ENCODE data around the gene CBLB.
A peak's percentile ranks its signal among the peaks of the same experiment; 100 is the strongest.

CBLB gene

DNA sequence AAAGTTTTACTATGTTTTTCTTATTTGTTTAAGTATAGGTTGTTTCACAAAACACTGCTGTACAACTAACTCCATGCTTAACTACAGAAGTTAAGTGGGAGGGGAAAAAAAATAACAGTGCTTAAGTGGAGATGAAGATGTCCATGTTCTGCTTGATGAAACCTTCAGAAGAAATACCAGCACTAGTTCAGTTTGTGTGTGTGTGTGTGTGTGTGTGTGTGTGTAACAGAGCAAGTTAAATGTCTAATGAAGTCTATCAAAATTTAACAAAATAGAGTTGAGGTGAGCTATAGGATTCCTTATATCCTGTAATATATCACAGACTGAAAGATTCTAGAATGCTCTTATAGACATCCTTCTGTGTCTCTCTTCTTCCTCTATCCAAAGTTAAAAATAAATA, 44.1 kb upstream of the CBLB start:
- Histone ChIP-seq H3K36me3 (ENCODE audit: control insufficient read depth in 1 of 2, insufficient read depth in 2 of 2, low read length in 2 of 2) (no peaks in the 10 kb centered on the region), H3K23ac (ENCODE audit: low read length) (no peak overlapping the region), H3K14ac (ENCODE audit: low read length) (no peak overlapping the region), H3K79me2 (ENCODE audit: control insufficient read depth, insufficient read depth, low read length, poor library complexity) (no peaks in the 10 kb centered on the region), H2AK5ac (ENCODE audit: low read length) (no peak overlapping the region), H3K4me3 (ENCODE audit: low read depth, low read length) (no peak overlapping the region), H3K79me1 (ENCODE audit: low read length) (no peaks in the 10 kb centered on the region), H3K9ac (ENCODE audit: low read length) (no peak overlapping the region), H4K12ac (ENCODE audit: low read depth, low read length) (no peak overlapping the region), H3K18ac (ENCODE audit: low read length) (no peak overlapping the region), H4K8ac (ENCODE audit: low read depth, low read length) (no peak overlapping the region), H4K91ac (ENCODE audit: low read depth, low read length) (no peak overlapping the region), H3K27me3 (ENCODE audit: insufficient read depth, low read length) (no peaks in the 10 kb centered on the region), H2BK120ac (ENCODE audit: insufficient read depth, low read length, poor library complexity) (no peak overlapping the region), H3K27ac (ENCODE audit: low read depth, low read length) (no peak overlapping the region), H2BK12ac (ENCODE audit: low read length) (no peak overlapping the region), H3K4me1 (ENCODE audit: control insufficient read depth in 1 of 2, insufficient read depth in 2 of 2, low read length in 2 of 2) (no peaks in the 10 kb centered on the region), H2BK5ac (ENCODE audit: low read depth, low read length, poor library complexity) (no peak overlapping the region), H2AFZ (ENCODE audit: insufficient read depth, low read length, poor library complexity) (no peak overlapping the region), H3K4ac (ENCODE audit: low read depth, low read length) (no peak overlapping the region), H3K4me2 (ENCODE audit: low read length) (no peak overlapping the region), H3K9me3 (ENCODE audit: insufficient read depth, low read depth, low read length) (no peaks in the 10 kb centered on the region)
- DNase-seq = no peak

DNA sequence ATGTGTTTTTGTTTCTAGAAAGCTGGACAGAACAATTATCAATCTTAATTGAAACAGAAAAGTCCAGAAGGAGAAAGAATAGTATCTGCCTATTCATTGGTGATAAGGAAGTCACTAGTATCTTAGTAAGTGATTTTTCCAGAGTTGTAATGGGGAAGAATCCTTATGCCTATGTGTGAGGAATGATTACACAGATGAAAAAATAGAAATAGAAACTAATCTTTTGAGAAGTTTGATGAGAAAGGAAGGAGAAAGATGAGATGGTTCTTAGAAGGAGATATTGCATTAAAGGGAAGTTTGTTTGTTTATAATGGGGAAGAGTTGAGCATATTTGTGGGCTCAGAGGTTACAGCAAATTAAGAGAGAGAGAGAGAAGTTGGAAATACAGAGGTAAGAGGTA, 42.7 kb upstream of the CBLB start:
- Histone ChIP-seq H3K9ac (ENCODE audit: low read length) (no peak overlapping the region), H2AFZ (ENCODE audit: insufficient read depth, low read length, poor library complexity) (no peak overlapping the region), H3K79me2 (ENCODE audit: control insufficient read depth, insufficient read depth, low read length, poor library complexity) (no peaks in the 10 kb centered on the region), H4K8ac (ENCODE audit: low read depth, low read length) (no peak overlapping the region), H3K4ac (ENCODE audit: low read depth, low read length) (no peak overlapping the region), H2BK12ac (ENCODE audit: low read length) (no peak overlapping the region), H3K9me3 (ENCODE audit: insufficient read depth, low read depth, low read length) (no peaks in the 10 kb centered on the region), H3K18ac (ENCODE audit: low read length) (no peak overlapping the region), H4K91ac (ENCODE audit: low read depth, low read length) (no peak overlapping the region), H3K4me2 (ENCODE audit: low read length) (no peak overlapping the region), H3K4me3 (ENCODE audit: low read depth, low read length) (no peak overlapping the region), H3K79me1 (ENCODE audit: low read length) (no peaks in the 10 kb centered on the region), H3K27me3 (ENCODE audit: insufficient read depth, low read length) (no peaks in the 10 kb centered on the region), H4K12ac (ENCODE audit: low read depth, low read length) (no peak overlapping the region), H3K27ac (ENCODE audit: low read depth, low read length) (no peak overlapping the region), H3K23ac (ENCODE audit: low read length) (no peak overlapping the region), H2BK120ac (ENCODE audit: insufficient read depth, low read length, poor library complexity) (no peak overlapping the region), H3K36me3 (ENCODE audit: control insufficient read depth in 1 of 2, insufficient read depth in 2 of 2, low read length in 2 of 2) (no peaks in the 10 kb centered on the region), H2AK5ac (ENCODE audit: low read length) (no peak overlapping the region), H3K4me1 (ENCODE audit: control insufficient read depth in 1 of 2, insufficient read depth in 2 of 2, low read length in 2 of 2) (no peaks in the 10 kb centered on the region), H3K14ac (ENCODE audit: low read length) (no peak overlapping the region), H2BK5ac (ENCODE audit: low read depth, low read length, poor library complexity) (no peak overlapping the region)
- no peak for DNase-seq

DNA sequence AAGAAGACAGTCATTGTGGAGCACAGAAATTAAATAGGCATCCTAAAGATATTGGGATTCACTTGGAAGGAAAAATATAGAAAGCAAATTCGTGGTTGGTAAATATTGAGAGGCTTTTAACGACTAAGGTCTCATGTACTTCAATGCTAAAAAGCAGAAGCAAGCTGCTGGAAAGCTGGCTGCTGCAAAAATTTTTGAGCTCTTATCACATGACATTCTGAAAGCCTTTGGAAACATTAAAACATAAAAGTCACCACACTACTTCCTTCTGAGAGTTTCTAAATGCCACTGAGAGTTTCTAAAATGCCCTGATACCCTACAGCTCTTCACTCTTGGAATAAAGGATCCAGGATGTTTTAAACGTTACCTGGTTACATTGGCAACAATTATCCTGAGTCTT, 39.0 kb upstream of the CBLB start:
- Histone ChIP-seq H3K9ac (ENCODE audit: low read length) (no peak overlapping the region), H2BK12ac (ENCODE audit: low read length) (no peak overlapping the region), H3K18ac (ENCODE audit: low read length) (no peak overlapping the region), H3K4me1 (ENCODE audit: control insufficient read depth in 1 of 2, insufficient read depth in 2 of 2, low read length in 2 of 2) (peaks cover 0 to 2% of the 10 kb centered on the region in 2 experiments), H3K23ac (ENCODE audit: low read length) (no peak overlapping the region), H2AFZ (ENCODE audit: insufficient read depth, low read length, poor library complexity) (no peak overlapping the region), H3K79me1 (ENCODE audit: low read length) (no peaks in the 10 kb centered on the region), H2BK5ac (ENCODE audit: low read depth, low read length, poor library complexity) (no peak overlapping the region), H4K12ac (ENCODE audit: low read depth, low read length) (no peak overlapping the region), H3K9me3 (ENCODE audit: insufficient read depth, low read depth, low read length) (peaks cover 1% of the 10 kb centered on the region), H3K27ac (ENCODE audit: low read depth, low read length) (no peak overlapping the region), H3K14ac (ENCODE audit: low read length) (no peak overlapping the region), H2AK5ac (ENCODE audit: low read length) (no peak overlapping the region), H3K79me2 (ENCODE audit: control insufficient read depth, insufficient read depth, low read length, poor library complexity) (no peaks in the 10 kb centered on the region), H3K36me3 (ENCODE audit: control insufficient read depth in 1 of 2, insufficient read depth in 2 of 2, low read length in 2 of 2) (no peaks in the 10 kb centered on the region), H3K4me3 (ENCODE audit: low read depth, low read length) (no peak overlapping the region), H3K4me2 (ENCODE audit: low read length) (no peak overlapping the region), H4K91ac (ENCODE audit: low read depth, low read length) (no peak overlapping the region), H3K4ac (ENCODE audit: low read depth, low read length) (no peak overlapping the region), H3K27me3 (ENCODE audit: insufficient read depth, low read length) (no peaks in the 10 kb centered on the region), H2BK120ac (ENCODE audit: insufficient read depth, low read length, poor library complexity) (no peak overlapping the region), H4K8ac (ENCODE audit: low read depth, low read length) (no peak overlapping the region)
- no CpG with 5 or more reads among the region's 3 CpGs for WGBS (ENCODE audit: extremely low coverage, insufficient coverage, insufficient read length)
- DNase-seq = peak in 1 of 2 donors; percentile 41

DNA sequence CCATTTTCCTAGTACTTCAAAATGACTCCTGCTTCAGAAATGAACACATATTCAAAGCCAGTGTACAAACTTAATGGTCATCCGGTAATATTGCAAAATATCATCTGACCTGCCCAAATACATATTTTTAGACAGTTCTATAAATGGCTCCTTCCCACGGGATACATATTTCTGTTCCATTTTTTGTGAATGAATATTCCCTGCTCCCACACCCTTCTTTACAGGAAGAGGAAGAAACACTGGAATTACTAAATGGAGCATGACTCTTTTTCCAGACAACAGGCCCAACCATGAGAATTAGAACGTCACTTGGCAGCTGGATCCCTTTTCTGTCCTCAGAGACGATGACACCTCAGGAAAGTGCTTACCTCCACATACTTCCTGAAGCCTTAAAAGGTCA, 38.0 kb upstream of the CBLB start:
- Histone ChIP-seq H3K79me1 (ENCODE audit: low read length) (no peaks in the 10 kb centered on the region), H2BK12ac (ENCODE audit: low read length) (no peak overlapping the region), H2AK5ac (ENCODE audit: low read length) (no peak overlapping the region), H3K27me3 (ENCODE audit: insufficient read depth, low read length) (no peaks in the 10 kb centered on the region), H3K9ac (ENCODE audit: low read length) (no peak overlapping the region), H2AFZ (ENCODE audit: insufficient read depth, low read length, poor library complexity) (no peak overlapping the region), H4K12ac (ENCODE audit: low read depth, low read length) (no peak overlapping the region), H3K4me3 (ENCODE audit: low read depth, low read length) (no peak overlapping the region), H3K14ac (ENCODE audit: low read length) (no peak overlapping the region), H3K9me3 (ENCODE audit: insufficient read depth, low read depth, low read length) (peaks cover 1% of the 10 kb centered on the region), H3K36me3 (ENCODE audit: control insufficient read depth in 1 of 2, insufficient read depth in 2 of 2, low read length in 2 of 2) (no peaks in the 10 kb centered on the region), H3K79me2 (ENCODE audit: control insufficient read depth, insufficient read depth, low read length, poor library complexity) (no peaks in the 10 kb centered on the region), H3K27ac (ENCODE audit: low read depth, low read length) (no peak overlapping the region), H3K18ac (ENCODE audit: low read length) (no peak overlapping the region), H3K4me1 (ENCODE audit: control insufficient read depth in 1 of 2, insufficient read depth in 2 of 2, low read length in 2 of 2) (peaks cover 0 to 2% of the 10 kb centered on the region in 2 experiments), H2BK5ac (ENCODE audit: low read depth, low read length, poor library complexity) (no peak overlapping the region), H3K4ac (ENCODE audit: low read depth, low read length) (no peak overlapping the region), H2BK120ac (ENCODE audit: insufficient read depth, low read length, poor library complexity) (no peak overlapping the region), H4K91ac (ENCODE audit: low read depth, low read length) (no peak overlapping the region), H4K8ac (ENCODE audit: low read depth, low read length) (no peak overlapping the region), H3K4me2 (ENCODE audit: low read length) (no peak overlapping the region), H3K23ac (ENCODE audit: low read length) (no peak overlapping the region)
- no CpG with 5 or more reads among the region's 4 CpGs for WGBS (ENCODE audit: extremely low coverage, insufficient coverage, insufficient read length)
- peak; percentile 79 to 86 for DNase-seq

DNA sequence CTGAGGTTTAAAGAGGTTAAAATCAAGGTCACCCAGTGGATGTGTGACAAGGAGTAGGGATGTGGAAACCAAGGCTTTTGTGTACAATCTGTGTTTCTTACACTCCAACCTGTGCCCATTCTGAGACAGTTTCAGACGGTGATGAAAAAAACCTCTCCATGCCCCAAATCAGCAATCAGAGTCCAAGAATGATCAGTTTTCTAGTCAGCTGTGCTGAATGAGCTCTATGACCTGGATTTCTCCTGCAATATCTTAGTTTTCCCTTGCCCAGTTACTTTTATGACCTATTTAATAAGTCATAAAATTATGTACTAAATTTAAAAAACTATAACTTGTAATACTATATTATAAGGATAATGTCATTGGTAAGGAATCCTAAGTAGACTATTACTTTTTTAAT, 37.5 kb upstream of the CBLB start:
- WGBS (ENCODE audit: extremely low coverage, insufficient coverage, insufficient read length) = no CpG with 5 or more reads among the region's 1 CpG
- Histone ChIP-seq H4K91ac (ENCODE audit: low read depth, low read length) (no peak overlapping the region), H3K18ac (ENCODE audit: low read length) (no peak overlapping the region), H4K12ac (ENCODE audit: low read depth, low read length) (no peak overlapping the region), H3K4me1 (ENCODE audit: control insufficient read depth in 1 of 2, insufficient read depth in 2 of 2, low read length in 2 of 2) (peaks cover 0 to 2% of the 10 kb centered on the region in 2 experiments), H3K27me3 (ENCODE audit: insufficient read depth, low read length) (no peaks in the 10 kb centered on the region), H3K27ac (ENCODE audit: low read depth, low read length) (no peak overlapping the region), H2BK5ac (ENCODE audit: low read depth, low read length, poor library complexity) (no peak overlapping the region), H3K79me2 (ENCODE audit: control insufficient read depth, insufficient read depth, low read length, poor library complexity) (no peaks in the 10 kb centered on the region), H2BK12ac (ENCODE audit: low read length) (no peak overlapping the region), H3K9me3 (ENCODE audit: insufficient read depth, low read depth, low read length) (peaks cover 1% of the 10 kb centered on the region), H4K8ac (ENCODE audit: low read depth, low read length) (no peak overlapping the region), H3K4me3 (ENCODE audit: low read depth, low read length) (no peak overlapping the region), H3K23ac (ENCODE audit: low read length) (no peak overlapping the region), H3K14ac (ENCODE audit: low read length) (no peak overlapping the region), H3K79me1 (ENCODE audit: low read length) (no peaks in the 10 kb centered on the region), H3K9ac (ENCODE audit: low read length) (no peak overlapping the region), H3K4ac (ENCODE audit: low read depth, low read length) (no peak overlapping the region), H2AFZ (ENCODE audit: insufficient read depth, low read length, poor library complexity) (no peak overlapping the region), H2BK120ac (ENCODE audit: insufficient read depth, low read length, poor library complexity) (no peak overlapping the region), H3K4me2 (ENCODE audit: low read length) (no peak overlapping the region), H3K36me3 (ENCODE audit: control insufficient read depth in 1 of 2, insufficient read depth in 2 of 2, low read length in 2 of 2) (no peaks in the 10 kb centered on the region), H2AK5ac (ENCODE audit: low read length) (no peak overlapping the region)
- DNase-seq = no peak

All from trophoblast cell (in vitro differentiated cells and primary cell).